GM13977 (cell line): ENCODE results near the gene CD9.
"Not testable (repeated sequence)": the region's sequence is repeated elsewhere in the genome, so short reads cannot be mapped to it uniquely, and the experiment has no call there.

Source experiments
- DNase-seq: peaks from one replicate; pipeline ENCODE4 v3.0.0; 2012; ENCODE audit warnings: low spot score
- CTCF ChIP-seq: IDR thresholded peaks from 2 replicates; pipeline ENCODE4 v1.5.1; 2012; ENCODE audit warnings: mild to moderate bottlenecking, control low read depth; ENCODE audit not compliant: insufficient read depth; ENCODE audit errors: extremely low read depth, missing control alignments
- in situ Hi-C: fragments of 300-500 bp; cut with MboI; formaldehyde crosslinking; loops from one replicate; pipeline ENCODE4 v1.12.0; 2022; ENCODE audit warnings: low sequenced_read_pairs, low pct_unique_long_range_greater_than_20kb, mixed read lengths, inconsistent platforms; ENCODE audit not compliant: unreplicated experiment

The CD9 gene

DNA sequence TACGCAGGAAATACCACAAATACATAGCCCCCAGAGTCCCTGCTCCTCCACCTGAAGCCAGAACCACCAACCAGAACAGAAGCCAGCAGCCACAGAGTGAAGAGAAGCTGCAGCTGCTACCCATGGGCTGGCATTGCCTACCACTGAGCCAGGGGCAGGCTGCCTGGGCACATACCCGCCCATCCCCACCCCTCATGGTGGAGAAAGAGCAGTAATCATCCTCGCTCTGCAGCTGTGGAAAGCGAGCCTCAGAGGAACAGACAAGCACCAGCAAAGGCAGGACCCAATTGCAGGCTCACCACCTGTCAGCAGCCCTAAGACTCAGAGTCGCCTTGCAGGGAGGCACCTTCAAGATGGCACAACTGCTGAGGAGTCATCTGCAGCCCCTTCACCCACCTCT, 11.2 kb upstream of the CD9 start:
- in situ Hi-C loops = no loop called here
- no peak for DNase-seq
- no peak for TF ChIP-seq CTCF

- in situ Hi-C loops = loop anchor here (10.0 kb wide), 1 partner anchor 95 kb away; no protein-coding TSS in a partner anchor
These were observed 10.1 kb upstream of the CD9 start for GRCh38 chr12:6189952-6190598.

DNA sequence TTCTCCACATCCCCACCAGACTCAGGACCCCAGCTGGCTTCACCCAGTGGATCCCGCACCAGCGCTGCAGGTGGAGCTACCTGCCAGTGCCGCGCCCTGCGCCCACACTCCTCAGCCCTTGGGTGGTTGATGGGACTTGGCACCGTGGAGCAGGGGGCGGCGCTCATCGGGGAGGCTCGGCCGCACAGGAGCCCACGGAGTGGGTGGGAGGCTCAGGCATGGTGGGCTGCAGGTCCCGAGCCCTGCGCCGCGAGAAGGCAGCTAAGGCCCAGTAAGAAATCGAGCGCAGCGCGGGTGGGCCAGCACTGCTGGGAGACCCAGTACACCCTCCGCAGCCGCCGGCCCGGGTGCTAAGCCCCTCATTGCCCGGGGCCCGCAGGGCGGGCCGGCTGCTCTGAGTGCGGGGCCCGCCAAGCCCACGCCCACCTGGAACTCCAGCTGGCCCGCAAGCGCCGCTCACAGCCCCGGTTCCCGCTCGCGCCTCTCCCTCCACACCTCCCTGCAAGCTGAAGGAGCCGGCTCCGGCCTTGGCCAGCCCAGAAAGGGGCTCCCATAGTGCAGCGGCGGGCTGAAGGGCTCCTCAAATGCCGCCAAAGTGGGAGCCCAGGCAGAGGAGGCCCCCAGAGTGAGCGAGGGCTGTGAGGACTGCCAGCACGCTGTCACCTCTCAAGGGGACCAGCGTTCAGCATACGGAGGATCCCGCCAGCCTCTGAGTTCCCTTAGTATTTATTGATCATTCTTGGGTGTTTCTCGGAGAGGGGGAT, 9.3 kb upstream of the CD9 start:
- in situ Hi-C loops = loop anchor here (10.0 kb wide), 1 partner anchor 94 kb away; no protein-coding TSS in a partner anchor
- not testable (repeated sequence) for DNase-seq

More at GRCh38 chr12:6189952-6190598, 10.1 kb upstream of the CD9 start:
- DNase-seq = not testable (repeated sequence)

GRCh38 chr12:6192604-6193380, 7.4 kb upstream of the CD9 start:
- no peak for DNase-seq
- in situ Hi-C loops = loop anchor here (10.0 kb wide), 1 partner anchor 92 kb away; no protein-coding TSS in a partner anchor
- no peak for TF ChIP-seq CTCF

- TF ChIP-seq CTCF = no peak
- DNase-seq = no peak
- in situ Hi-C loops = loop anchor here (10.0 kb wide), 1 partner anchor 91 kb away; no protein-coding TSS in a partner anchor
These were observed 6.1 kb upstream of the CD9 start for GRCh38 chr12:6193853-6194815.

- DNase-seq = peak; percentile 92
These were observed 4.3 kb upstream of the CD9 start for GRCh38 chr12:6195665-6196535.

More at GRCh38 chr12:6195665-6196535, 4.3 kb upstream of the CD9 start:
- peak; percentile 87 for TF ChIP-seq CTCF
- in situ Hi-C loops = loop anchor here (10.0 kb wide), 1 partner anchor 89 kb away; no protein-coding TSS in a partner anchor
